Measurements from ENCODE around the gene GOLGA8N. TPM values are rescaled to one million over a fixed set of nuclear protein-coding genes. Genes with fewer than 3 reads are reported as not detected.

Gene GOLGA8N
- total and polyA plus RNA-seq, 4 donors: 1.1 to 6.8 (median 3.0) TPM

- Histone ChIP-seq H3K27ac (ENCODE audit: low read depth in 1 of 2, low read length in 2 of 2) (no peak overlapping the region), H3K27me3 (ENCODE audit: control insufficient read depth in 4 of 4, insufficient read depth in 4 of 4, low read length in 3 of 4) (no peaks in the 10 kb centered on the region), H3K4me1 (ENCODE audit: control insufficient read depth in 4 of 4, insufficient read depth in 4 of 4, low read length in 3 of 4) (peaks cover 0 to 8% (median 0%) of the 10 kb centered on the region in 4 donors), H3K36me3 (ENCODE audit: control insufficient read depth in 4 of 4, insufficient read depth in 3 of 4, low read depth in 1 of 4, low read length in 3 of 4) (no peaks in the 10 kb centered on the region), H3K4me3 (ENCODE audit: low read depth in 1 of 3, low read length in 3 of 3) (no peak overlapping the region), H3K9ac (ENCODE audit: low read depth in 1 of 2, low read length in 2 of 2) (no peak overlapping the region), H3K9me3 (ENCODE audit: control insufficient read depth in 4 of 4, low read length in 3 of 4) (no peaks in the 10 kb centered on the region)
- WGBS: 85% methylated on average over 3 of the region's 3 CpGs
- no peak for DNase-seq (ENCODE audit: low spot score)
- TF ChIP-seq TAF1 (conservative IDR thresholded peaks at IDR 0.05) (no peak), NR2F2 (IDR thresholded peaks at IDR 0.05) (no peak), CTCF (IDR thresholded peaks at IDR 0.05; ENCODE audit: low read depth, low read length, missing input control) (no peak), RAD21 (IDR thresholded peaks at IDR 0.05) (no peak), EGR1 (IDR thresholded peaks at IDR 0.05; ENCODE audit: low read depth in 2 of 2) (no peak), RXRA (IDR thresholded peaks at IDR 0.05) (no peak), HNF4A (conservative IDR thresholded peaks at IDR 0.05) (no peak), JUND (IDR thresholded peaks at IDR 0.05) (no peak), GABPA (IDR thresholded peaks at IDR 0.05 in 1 of 2, conservative IDR thresholded peaks at IDR 0.05 in 1 of 2) (no peak), FOXA1 (IDR thresholded peaks at IDR 0.05) (no peak), ATF3 (IDR thresholded peaks at IDR 0.05) (no peak), REST (IDR thresholded peaks at IDR 0.05) (no peak), MAX (IDR thresholded peaks at IDR 0.05) (no peak), FOXA2 (IDR thresholded peaks at IDR 0.05) (no peak), ZBTB33 (IDR thresholded peaks at IDR 0.05) (no peak), HNF4G (IDR thresholded peaks at IDR 0.05) (no peak), SP1 (IDR thresholded peaks at IDR 0.05) (no peak), YY1 (IDR thresholded peaks at IDR 0.05) (no peak)
These were observed 58.9 kb downstream of the GOLGA8N start for GRCh38 chr15:32652178-32652577.

Data from liver (tissue), 9 donors.